HG02759 (cell line): ENCODE data around the gene SPRED2.

Experiments
- ATAC-seq: cut with Tn5 transposase; IDR thresholded peaks from one replicate; pipeline ENCODE4 v1.9.1; 2021; ENCODE audit warnings: mild to moderate bottlenecking, moderate library complexity; ENCODE audit not compliant: unreplicated experiment

The SPRED2 gene

GRCh38 chr2:65388596-65389390 lies 43.6 kb downstream of the SPRED2 start:
- ATAC-seq: no peak

DNA sequence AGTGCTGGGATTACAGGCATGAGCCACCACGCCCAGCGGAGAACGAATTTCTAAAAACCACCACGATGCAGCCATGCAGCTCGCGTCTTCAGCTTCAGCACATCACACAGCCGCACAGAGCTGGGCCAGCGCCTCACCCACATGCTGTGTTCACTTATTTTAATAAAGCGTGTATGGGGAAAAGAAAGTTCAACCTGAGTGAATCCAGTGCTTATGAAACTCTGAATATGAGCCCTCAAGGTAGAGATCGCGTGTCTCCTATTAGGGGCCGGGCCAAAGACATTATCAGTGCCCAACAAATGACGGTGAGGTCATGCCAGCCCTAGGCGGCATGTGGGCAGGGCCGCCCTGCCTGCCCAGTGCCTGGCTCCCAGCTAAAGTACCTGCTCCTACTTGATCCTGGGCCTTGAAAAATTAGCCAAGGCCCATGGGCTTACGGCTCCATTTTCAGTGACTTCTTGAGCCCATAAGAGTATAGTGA lies 44.3 kb downstream of the SPRED2 start:
- ATAC-seq: peak; percentile 73

DNA sequence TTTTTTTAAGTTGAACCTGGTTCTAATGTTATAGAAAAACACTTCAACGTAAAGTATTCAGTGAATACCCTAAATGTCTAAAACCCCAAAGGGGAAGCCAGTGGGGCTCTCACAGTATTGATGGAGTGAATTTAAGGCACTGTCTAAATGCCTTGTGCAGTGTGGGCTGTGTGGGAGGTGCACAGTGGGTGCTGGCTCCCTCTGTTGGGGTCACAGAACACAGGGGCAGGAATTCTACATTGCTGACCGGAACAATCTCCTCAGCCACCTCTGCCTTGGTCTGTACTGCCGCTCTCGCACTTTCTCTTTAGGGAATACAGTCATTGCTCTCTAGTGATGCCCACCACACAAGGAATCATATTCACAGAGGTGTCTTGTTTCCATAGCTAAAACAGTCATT lies 45.4 kb downstream of the SPRED2 start:
- ATAC-seq: no peak

GRCh38 chr2:65386344-65386743 lies 46.1 kb downstream of the SPRED2 start:
- ATAC-seq: no peak

- no peak for ATAC-seq
Measured at GRCh38 chr2:65383541-65384488, 48.6 kb downstream of the SPRED2 start.

DNA sequence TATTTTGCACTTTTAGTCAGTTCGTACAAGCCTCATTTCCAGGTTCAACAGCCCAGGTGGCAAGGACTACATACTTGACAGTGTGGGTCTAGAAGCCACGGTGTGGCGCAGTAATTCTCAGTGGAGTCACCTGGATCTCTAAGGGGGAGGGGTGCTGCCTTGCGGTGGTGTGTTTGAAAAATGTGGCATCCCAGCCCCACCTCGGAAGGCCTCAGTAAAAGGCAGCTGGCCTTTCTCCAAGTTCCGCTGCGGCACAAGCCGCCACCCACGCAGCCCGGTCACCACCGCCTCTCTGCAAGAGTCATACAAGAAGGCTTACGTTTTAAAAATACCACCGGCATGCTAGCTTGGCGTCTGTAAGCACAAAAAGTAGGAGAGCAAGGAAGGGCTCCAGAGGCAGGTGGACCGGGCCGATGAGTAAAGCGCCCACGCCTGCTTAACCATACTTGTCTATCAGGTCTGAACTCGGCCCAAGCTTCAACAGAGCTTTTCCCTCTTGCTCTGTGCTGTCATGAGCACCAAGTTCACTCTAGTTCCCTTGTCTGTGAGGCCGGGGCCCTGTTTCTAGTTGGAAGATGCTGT lies 49.5 kb downstream of the SPRED2 start:
- peak; percentile 86 for ATAC-seq

DNA sequence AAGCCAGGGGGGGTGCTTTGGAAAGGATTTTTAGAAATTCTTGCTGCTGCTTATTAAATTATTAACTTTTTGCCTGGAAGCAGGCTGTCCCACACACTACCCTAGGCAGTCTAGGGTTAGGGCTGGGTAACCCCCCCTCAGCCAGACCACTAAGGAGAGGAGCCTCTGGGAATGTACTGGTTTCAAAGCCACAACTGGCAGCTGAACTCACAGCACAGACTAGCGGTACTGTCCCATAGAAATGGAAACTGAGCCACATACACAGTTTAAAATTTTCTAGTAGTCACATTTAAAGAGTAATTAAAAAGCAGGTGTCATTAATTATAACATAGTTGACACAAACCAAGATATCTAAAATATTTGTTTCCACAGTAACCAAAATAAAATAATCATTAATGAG lies 50.1 kb downstream of the SPRED2 start:
- ATAC-seq: no peak

GRCh38 chr2:65381607-65382051 lies 50.8 kb downstream of the SPRED2 start:
- no peak for ATAC-seq

DNA sequence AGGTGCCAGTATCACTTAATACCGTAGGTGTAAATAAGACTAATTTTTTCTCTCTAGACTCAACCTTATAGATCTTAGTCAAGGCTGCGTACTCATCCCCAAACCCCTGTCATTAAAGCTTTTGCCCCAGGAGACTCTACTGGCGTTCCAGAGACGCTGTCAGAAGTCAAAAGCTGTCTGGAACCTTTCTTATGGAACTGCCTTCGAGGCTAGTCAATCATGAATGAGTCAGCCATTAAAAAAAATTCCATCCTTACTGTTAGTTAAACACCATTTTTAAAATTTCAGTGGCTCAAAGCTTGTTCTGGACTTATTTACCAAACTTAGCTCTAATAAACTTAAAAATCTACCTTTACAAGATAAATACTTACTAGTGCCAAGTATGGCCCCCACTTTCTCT lies 52.1 kb downstream of the SPRED2 start:
- ATAC-seq: no peak

GRCh38 chr2:65379721-65380171 lies 52.7 kb downstream of the SPRED2 start:
- ATAC-seq: no peak

DNA sequence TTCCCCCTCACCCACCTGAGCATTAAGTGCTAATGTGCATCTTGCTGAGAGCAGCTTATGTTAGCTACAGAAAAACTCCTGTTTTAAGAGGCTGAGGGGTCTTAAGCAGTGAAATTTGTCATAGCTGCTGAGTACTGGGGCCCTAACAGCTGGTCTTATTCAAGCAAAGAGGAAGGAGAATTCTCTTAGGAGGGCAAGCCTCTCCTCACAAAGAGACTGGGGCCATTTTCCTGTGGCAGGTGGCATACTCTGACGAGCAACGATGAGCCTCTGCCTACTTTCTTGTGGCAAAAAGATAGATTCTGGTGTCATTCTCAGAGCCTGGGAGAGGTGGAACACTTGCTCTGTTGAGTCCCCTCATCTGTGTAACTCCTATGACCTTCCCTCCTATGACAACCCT lies 53.2 kb downstream of the SPRED2 start:
- ATAC-seq: no peak

- no peak for ATAC-seq
Measured at GRCh38 chr2:65378290-65378689, 54.1 kb downstream of the SPRED2 start.

- ATAC-seq: no peak
Measured at GRCh38 chr2:65377556-65378192, 54.7 kb downstream of the SPRED2 start.

DNA sequence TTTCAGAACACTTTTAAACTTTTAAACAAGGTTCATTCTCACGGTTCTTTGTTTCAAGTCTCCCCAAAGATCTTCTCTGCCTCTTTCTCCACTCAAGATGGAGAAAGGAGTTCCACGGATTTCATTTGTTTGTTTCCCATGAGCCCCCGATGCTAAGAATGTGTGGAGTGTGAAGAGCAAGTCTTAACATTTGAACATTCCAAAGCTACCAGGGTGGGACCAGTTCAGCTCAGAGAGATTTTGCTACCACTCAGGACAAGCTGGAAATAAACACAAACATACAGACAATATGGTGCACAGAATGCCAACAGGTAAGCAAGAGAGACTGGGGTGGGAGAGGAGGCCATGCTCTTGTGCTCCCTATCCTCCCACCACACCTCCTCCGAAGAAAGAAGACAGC lies 56.7 kb downstream of the SPRED2 start:
- ATAC-seq: no peak

GRCh38 chr2:65374999-65375398 lies 57.4 kb downstream of the SPRED2 start:
- ATAC-seq: no peak

- ATAC-seq: no peak
Measured at GRCh38 chr2:65374575-65374974, 57.8 kb downstream of the SPRED2 start.

DNA sequence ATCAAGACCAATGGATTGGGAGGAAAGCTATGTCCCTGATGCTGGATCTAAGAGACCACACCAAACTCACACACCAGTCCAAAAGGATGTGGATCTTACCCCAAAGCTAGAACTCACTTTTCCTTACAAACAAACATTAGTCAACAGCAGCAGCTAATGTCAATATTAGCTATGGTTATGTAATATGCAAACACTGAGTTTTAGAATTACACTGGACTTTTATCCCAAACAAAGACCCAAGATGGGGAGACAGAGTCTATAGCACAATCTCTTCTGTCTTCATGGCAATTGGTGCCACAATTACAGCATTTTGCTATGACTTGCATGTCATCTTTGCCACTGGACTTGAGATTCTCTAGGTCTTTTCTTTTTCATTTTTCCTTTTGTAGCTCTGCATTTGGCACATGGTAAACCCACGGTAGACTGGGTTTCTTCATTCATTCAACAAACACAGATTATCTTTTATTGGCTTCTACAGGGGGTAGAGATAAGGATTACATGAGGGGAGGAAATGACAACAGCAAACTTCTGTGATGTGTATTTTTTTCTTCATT lies 59.0 kb downstream of the SPRED2 start:
- no peak for ATAC-seq

- ATAC-seq: no peak
Measured at GRCh38 chr2:65372619-65373018, 59.8 kb downstream of the SPRED2 start.

- no peak for ATAC-seq
Measured at GRCh38 chr2:65371074-65371434, 61.3 kb downstream of the SPRED2 start.

DNA sequence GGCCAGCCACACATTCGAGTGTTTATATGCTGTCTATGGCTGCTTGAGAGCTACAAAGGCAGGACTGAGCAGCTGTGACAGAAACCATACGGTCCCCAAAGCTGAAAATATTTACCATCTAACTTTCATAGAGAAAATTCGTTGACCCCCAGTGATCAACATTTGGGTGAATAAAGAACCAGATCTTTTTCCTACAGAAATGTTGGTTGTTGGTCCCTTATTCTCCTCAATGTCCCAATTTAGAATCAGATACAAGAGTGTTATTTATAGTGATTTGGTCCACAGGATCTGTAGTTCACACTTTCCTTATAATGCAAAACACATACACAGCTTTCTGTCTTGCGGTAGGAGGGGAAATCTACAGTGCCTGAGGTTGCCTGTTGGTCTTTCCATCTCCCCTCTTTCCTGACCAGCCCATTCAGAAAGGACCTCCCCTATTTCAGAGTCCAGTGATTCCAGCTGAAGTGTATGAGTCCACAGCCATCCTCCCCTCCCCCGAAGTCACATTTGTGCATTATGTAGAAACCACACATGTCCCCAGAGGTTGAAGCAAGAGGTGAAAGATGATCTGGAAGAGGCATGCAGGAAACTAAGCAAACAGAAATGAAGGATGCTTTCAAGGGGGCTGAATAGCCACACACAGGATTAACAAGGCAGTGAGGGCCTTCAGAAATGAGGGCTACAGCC lies 61.9 kb downstream of the SPRED2 start:
- peak; percentile 57 for ATAC-seq
